Panc1 (cell line): ENCODE data around the gene ARSI. TPM values are rescaled to one million over a fixed set of nuclear protein-coding genes. Genes with fewer than 3 reads are reported as not detected.
A peak's percentile ranks its signal among the peaks of the same experiment; 100 is the strongest.

Experiments
- ATAC-seq: fragments of 200-7000 bp; cut with Tn5 transposase; 2 replicates; pipeline ENCODE4 v1.9.1; 2020; ENCODE audit warnings: mild to moderate bottlenecking, moderate library complexity
- BruUV-seq: library from RNA; stranded (reverse); fragments of 400-500 nt; replicated peaks from 2 replicates; lab custom pipeline; 2021; lab: Mats Ljungman, UMichigan
- CTCF ChIA-PET: fragments of 300-600 bp; sonication (Branson Sonifier 250); formaldehyde crosslinking; loops from one replicate; lab custom pipeline; 2022; ENCODE audit warnings: antibody characterized with exemption; lab: Charles Lee
- POLR2A ChIA-PET: fragments of 300-600 bp; sonication (Branson Sonifier 250); formaldehyde crosslinking; loops from one replicate; lab custom pipeline; 2022; ENCODE audit warnings: antibody characterized with exemption; lab: Charles Lee
- DNase-seq: peaks from one replicate; pipeline ENCODE4 v3.0.0-alpha.2; 2010; ENCODE audit warnings: low read depth, low spot score
- H3K27ac ChIP-seq: 2 replicates; pipeline ENCODE4 v1.5.1; 2011; ENCODE audit warnings: mild to moderate bottlenecking, low read length, inconsistent platforms
- H3K27me3 ChIP-seq: fragments of 200-500 bp; sonication (Bioruptor generic); 2 replicates; pipeline ENCODE4 v1.6.0; 2014; ENCODE audit warnings: low read length, inconsistent platforms; ENCODE audit not compliant: control insufficient read depth, insufficient read depth
- H3K36me3 ChIP-seq: fragments of 200-500 bp; sonication (Bioruptor generic); 2 replicates; pipeline ENCODE4 v1.5.1; 2014; ENCODE audit warnings: inconsistent platforms, mild to moderate bottlenecking, low read length, moderate library complexity; ENCODE audit not compliant: control insufficient read depth, insufficient read depth
- H3K4me1 ChIP-seq: 2 replicates; pipeline ENCODE4 v1.5.1; 2011; ENCODE audit warnings: inconsistent platforms, mild to moderate bottlenecking, low read length, moderate library complexity; ENCODE audit not compliant: control insufficient read depth, insufficient read depth
- H3K4me3 ChIP-seq, 2 experiments: 2 replicates each; pipeline ENCODE4 v1.5.1; 2011 to 2012; ENCODE audit warnings: low read depth in 2 of 2, low read length in 2 of 2, mild to moderate bottlenecking in 2 of 2, inconsistent platforms in 1 of 2, moderate library complexity in 1 of 2
- H3K9me3 ChIP-seq: fragments of 200-500 bp; sonication (Bioruptor generic); 2 replicates; pipeline ENCODE4 v1.5.1; 2014; ENCODE audit warnings: low read depth, mild to moderate bottlenecking, inconsistent platforms, low read length, moderate library complexity; ENCODE audit not compliant: control insufficient read depth, insufficient read depth
- POLR2AphosphoS5 ChIP-seq: IDR thresholded peaks from 2 replicates; pipeline ENCODE4 v1.6.1; 2012; ENCODE audit warnings: mild to moderate bottlenecking, low read depth, low read length, moderate library complexity
- SIN3A ChIP-seq: IDR thresholded peaks from 2 replicates; pipeline ENCODE4 v1.6.1; 2012; ENCODE audit warnings: low read depth, mild to moderate bottlenecking, low read length, moderate library complexity, borderline replicate concordance; ENCODE audit not compliant: insufficient read depth
- TCF7L2 ChIP-seq: IDR thresholded peaks from 2 replicates; pipeline ENCODE4 v1.6.1; 2011; ENCODE audit warnings: mild to moderate bottlenecking, low read depth, low read length, inconsistent platforms
- in situ Hi-C: cut with HindIII; loops from 2 replicates; pipeline ENCODE4 v1.10.0; 2016; ENCODE audit warnings: low sequenced_read_pairs, low pct_unique_long_range_greater_than_20kb
- intact Hi-C: fragments of 100-400 bp; cut with micrococcal nuclease; formaldehyde crosslinking; loops from one replicate; pipeline ENCODE4 v1.10.0; 2022; ENCODE audit not compliant: unreplicated experiment
- total RNA-seq: library from RNA; stranded (reverse); gene quantifications from one replicate; pipeline ENCODE4 v1.2.1, GENCODE V29; 2021; ENCODE audit not compliant: unreplicated experiment
- TF ChIP-seq, protein P1 (sequence below): fragments of 450-650 bp; IDR thresholded peaks from 2 replicates; pipeline ENCODE4 v1.5.1; 2017; ENCODE audit warnings: mild to moderate bottlenecking
- TF ChIP-seq, protein P2 (sequence below), 2 experiments: IDR thresholded peaks; 2 replicates each; pipeline ENCODE4 v1.6.1; 2011 to 2012; ENCODE audit warnings: low read depth in 2 of 2, control low read depth in 1 of 2, low read length in 1 of 2, mild to moderate bottlenecking in 1 of 2, moderate library complexity in 1 of 2; ENCODE audit not compliant: insufficient read depth in 1 of 2

The ARSI gene
- total RNA-seq, 1 experiment from 2014 or later: 18.6 TPM

DNA sequence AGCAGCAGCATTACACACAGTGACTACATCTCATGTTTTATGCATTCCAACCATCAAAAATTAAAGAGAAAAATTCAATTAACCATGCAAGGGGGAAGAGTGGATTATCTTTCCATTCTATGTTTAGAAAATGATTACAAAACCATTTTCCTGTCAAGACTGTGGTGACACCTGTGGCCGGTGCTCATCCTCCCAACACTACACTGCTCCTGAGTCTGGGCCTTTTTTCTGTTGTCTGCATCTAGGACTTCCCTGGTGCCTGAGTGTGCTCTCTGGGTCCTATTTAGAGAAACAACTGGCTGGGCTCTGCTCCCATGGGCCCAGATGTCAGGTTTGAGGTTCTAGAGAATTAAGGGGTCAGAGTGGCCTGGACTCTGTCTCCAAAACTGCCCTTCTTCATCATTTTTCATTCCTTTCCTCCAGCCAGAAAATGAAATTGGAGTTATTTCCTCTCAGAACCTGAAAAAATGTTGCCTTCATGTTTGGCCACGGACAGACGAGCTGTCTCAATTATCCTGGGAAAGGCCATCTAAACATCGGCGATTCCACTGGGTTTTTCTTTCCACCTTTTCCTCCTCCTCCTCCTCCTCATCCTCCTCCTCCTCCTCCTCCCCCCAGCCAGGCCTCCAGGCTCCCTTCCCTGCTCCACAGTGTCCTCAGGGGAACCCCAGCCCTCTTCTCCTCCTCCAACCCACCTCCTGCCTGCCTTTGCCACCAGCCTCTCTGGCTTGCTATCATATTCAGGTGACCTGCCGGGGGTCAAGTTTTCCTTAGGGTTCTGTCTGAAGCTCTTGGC, 11.4 kb upstream of the ARSI start:
- Histone ChIP-seq H3K27me3 (no peaks in the 10 kb centered on the region), H3K4me1 (peaks cover 30% of the 10 kb centered on the region), H3K9me3 (no peaks in the 10 kb centered on the region; the same call in 1 of the 2 replicates), H3K36me3 (no peaks in the 10 kb centered on the region), H3K4me3 (no peak overlapping the region), H3K27ac (peak overlapping the region; percentile 57)
- TF ChIP-seq, protein P1, sequence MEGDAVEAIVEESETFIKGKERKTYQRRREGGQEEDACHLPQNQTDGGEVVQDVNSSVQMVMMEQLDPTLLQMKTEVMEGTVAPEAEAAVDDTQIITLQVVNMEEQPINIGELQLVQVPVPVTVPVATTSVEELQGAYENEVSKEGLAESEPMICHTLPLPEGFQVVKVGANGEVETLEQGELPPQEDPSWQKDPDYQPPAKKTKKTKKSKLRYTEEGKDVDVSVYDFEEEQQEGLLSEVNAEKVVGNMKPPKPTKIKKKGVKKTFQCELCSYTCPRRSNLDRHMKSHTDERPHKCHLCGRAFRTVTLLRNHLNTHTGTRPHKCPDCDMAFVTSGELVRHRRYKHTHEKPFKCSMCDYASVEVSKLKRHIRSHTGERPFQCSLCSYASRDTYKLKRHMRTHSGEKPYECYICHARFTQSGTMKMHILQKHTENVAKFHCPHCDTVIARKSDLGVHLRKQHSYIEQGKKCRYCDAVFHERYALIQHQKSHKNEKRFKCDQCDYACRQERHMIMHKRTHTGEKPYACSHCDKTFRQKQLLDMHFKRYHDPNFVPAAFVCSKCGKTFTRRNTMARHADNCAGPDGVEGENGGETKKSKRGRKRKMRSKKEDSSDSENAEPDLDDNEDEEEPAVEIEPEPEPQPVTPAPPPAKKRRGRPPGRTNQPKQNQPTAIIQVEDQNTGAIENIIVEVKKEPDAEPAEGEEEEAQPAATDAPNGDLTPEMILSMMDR: no peak
- TF ChIP-seq TCF7L2 (no peak), POLR2AphosphoS5 (no peak), SIN3A (no peak)
- TF ChIP-seq, protein P2, sequence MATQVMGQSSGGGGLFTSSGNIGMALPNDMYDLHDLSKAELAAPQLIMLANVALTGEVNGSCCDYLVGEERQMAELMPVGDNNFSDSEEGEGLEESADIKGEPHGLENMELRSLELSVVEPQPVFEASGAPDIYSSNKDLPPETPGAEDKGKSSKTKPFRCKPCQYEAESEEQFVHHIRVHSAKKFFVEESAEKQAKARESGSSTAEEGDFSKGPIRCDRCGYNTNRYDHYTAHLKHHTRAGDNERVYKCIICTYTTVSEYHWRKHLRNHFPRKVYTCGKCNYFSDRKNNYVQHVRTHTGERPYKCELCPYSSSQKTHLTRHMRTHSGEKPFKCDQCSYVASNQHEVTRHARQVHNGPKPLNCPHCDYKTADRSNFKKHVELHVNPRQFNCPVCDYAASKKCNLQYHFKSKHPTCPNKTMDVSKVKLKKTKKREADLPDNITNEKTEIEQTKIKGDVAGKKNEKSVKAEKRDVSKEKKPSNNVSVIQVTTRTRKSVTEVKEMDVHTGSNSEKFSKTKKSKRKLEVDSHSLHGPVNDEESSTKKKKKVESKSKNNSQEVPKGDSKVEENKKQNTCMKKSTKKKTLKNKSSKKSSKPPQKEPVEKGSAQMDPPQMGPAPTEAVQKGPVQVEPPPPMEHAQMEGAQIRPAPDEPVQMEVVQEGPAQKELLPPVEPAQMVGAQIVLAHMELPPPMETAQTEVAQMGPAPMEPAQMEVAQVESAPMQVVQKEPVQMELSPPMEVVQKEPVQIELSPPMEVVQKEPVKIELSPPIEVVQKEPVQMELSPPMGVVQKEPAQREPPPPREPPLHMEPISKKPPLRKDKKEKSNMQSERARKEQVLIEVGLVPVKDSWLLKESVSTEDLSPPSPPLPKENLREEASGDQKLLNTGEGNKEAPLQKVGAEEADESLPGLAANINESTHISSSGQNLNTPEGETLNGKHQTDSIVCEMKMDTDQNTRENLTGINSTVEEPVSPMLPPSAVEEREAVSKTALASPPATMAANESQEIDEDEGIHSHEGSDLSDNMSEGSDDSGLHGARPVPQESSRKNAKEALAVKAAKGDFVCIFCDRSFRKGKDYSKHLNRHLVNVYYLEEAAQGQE (IDR thresholded peaks at IDR 0.05; ENCODE audit: insufficient read depth in 1 of 2, low read depth in 2 of 2, low read length in 1 of 2): no peak
- no TSS peak for BruUV-seq
- DNase-seq: no peak
- ChIA-PET POLR2A (interaction anchor here (0.9 kb wide), 1 partner anchor 246 kb away, joined by 3 read pairs; no protein-coding TSS in a partner anchor), CTCF (no interaction called here)
- intact Hi-C loops (no loop called here), in situ Hi-C loops (no loop called here)
- ATAC-seq: no peak

DNA sequence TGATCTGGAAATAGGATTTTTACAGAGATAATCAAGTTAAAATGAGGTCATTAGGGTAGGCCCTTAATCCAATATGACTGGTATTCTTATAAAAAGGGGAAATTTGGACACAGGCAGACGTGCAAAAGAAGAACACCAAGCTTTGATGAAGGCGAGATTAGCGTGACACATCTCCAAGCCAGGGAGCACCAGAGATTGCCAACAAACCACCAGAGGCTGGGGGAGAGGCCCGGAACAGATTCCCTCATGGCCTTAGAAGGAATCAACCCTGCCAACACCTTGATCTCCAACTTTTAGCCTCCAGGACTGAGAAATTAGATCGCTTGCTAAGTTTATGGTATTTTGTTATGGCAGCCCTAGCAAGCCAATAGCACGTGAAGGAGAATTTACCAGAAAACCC, 10.8 kb upstream of the ARSI start:
- no TSS peak for BruUV-seq

More for the DNA sequence above, 10.8 kb upstream of the ARSI start:
- H3K36me3 ChIP-seq: no peaks in the 10 kb centered on the region
- H3K4me3 ChIP-seq: no peak overlapping the region
- ChIA-PET POLR2A (no interaction called here), CTCF (no interaction called here)
- TF ChIP-seq, protein P1: no peak
- TF ChIP-seq, protein P2 (IDR thresholded peaks at IDR 0.05; ENCODE audit: insufficient read depth in 1 of 2, low read depth in 2 of 2, low read length in 1 of 2): no peak
- no peak for TF ChIP-seq TCF7L2
- no peak for TF ChIP-seq POLR2AphosphoS5
- TF ChIP-seq SIN3A: no peak
- intact Hi-C loops: no loop called here
- in situ Hi-C loops: no loop called here
- ATAC-seq (no peak), DNase-seq (no peak)
- H3K9me3 ChIP-seq: no peaks in the 10 kb centered on the region; the same call in 1 of the 2 replicates
- H3K4me1 ChIP-seq: peaks cover 24% of the 10 kb centered on the region
- no peaks in the 10 kb centered on the region for H3K27me3 ChIP-seq
- no peak overlapping the region for H3K27ac ChIP-seq
